Immature natural killer cell (primary cell): ENCODE data around the gene ZNF544. TPM values are rescaled to one million over a fixed set of nuclear protein-coding genes. Genes with fewer than 3 reads are reported as not detected.
A peak's percentile ranks its signal among the peaks of the same experiment; 100 is the strongest.
"Not testable (repeated sequence)": the region's sequence is repeated elsewhere in the genome, so short reads cannot be mapped to it uniquely, and the experiment has no call there.

Source experiments
- DNase-seq, 3 donors: peaks; one replicate each; pipeline ENCODE4 v3.0.0; 2022; ENCODE audit warnings: mixed read lengths in 1 of 3
- H3K27ac Mint-ChIP-seq, 6 donors: one replicate each; pipeline ENCODE4 v1.8.0; 2020; ENCODE audit warnings: mixed read lengths in 6 of 6, mild to moderate bottlenecking in 5 of 6, inconsistent platforms in 4 of 6, moderate library complexity in 3 of 6
- H3K27me3 Mint-ChIP-seq, 3 donors: one replicate each; pipeline ENCODE4 v1.8.0; 2020 to 2021; ENCODE audit warnings: low read depth in 3 of 3, mild to moderate bottlenecking in 3 of 3, mixed read lengths in 3 of 3, moderate library complexity in 3 of 3, inconsistent platforms in 1 of 3
- H3K36me3 Mint-ChIP-seq, 3 donors: one replicate each; pipeline ENCODE4 v1.8.0; 2020; ENCODE audit warnings: mixed read lengths in 3 of 3, inconsistent platforms in 2 of 3, mild to moderate bottlenecking in 2 of 3
- H3K4me1 Mint-ChIP-seq, 2 donors: one replicate each; pipeline ENCODE4 v1.8.0; 2020; ENCODE audit warnings: inconsistent platforms in 2 of 2, mild to moderate bottlenecking in 2 of 2, mixed read lengths in 2 of 2, moderate library complexity in 1 of 2
- H3K4me3 Mint-ChIP-seq, 5 donors: one replicate each; pipeline ENCODE4 v1.8.0; 2020; ENCODE audit warnings: mild to moderate bottlenecking in 5 of 5, mixed read lengths in 5 of 5, inconsistent platforms in 3 of 5, moderate library complexity in 3 of 5
- H3K9me3 Mint-ChIP-seq, 6 donors: one replicate each; pipeline ENCODE4 v1.8.0; 2020; ENCODE audit warnings: mild to moderate bottlenecking in 6 of 6, mixed read lengths in 6 of 6, inconsistent platforms in 4 of 6, moderate library complexity in 3 of 6
- polyA plus RNA-seq, 3 donors: library from polyadenylated mRNA; unstranded; fragments of 300-500 nt; fragmentation: Illumina TruSeq; gene quantifications; one replicate each; pipeline ENCODE4 v1.2.3, GENCODE V29; 2021

ZNF544 gene
- polyA plus RNA-seq, 3 donors from 2014 or later = 24.1 to 31.4 (median 27.1) TPM

DNA sequence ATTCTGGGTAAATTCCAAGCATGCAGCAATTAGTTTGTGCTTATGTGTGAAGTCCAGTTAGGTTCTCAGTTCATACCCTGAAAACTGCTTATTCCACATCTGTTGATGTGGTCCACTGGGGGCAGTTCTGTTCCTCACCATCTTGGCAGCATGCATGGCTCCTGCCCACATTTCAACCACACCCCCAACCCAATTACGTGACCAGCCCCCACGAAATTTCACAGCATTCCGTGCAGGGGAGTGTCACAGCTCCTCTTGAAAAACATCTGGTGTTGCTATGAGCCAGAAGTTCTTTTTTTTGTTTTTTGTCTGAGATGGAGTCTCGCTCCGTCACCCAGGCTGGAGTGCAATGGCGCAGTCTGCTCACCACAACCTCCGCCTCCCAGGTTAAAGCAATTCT is 67.4 kb downstream of the ZNF544 start:
- peaks cover 46 to 65% (median 59%) of the 10 kb centered on the region in 3 donors for H3K36me3 Mint-ChIP-seq
- no peak overlapping the region for H3K4me3 Mint-ChIP-seq
- H3K4me1 Mint-ChIP-seq = peaks cover 0 to 3% of the 10 kb centered on the region in 2 donors
- DNase-seq = no peak
- peaks cover 0 to 3% (median 0%) of the 10 kb centered on the region in 3 donors for H3K27me3 Mint-ChIP-seq
- peaks cover 9 to 18% (median 10%) of the 10 kb centered on the region in 6 donors for H3K9me3 Mint-ChIP-seq
- no peak overlapping the region for H3K27ac Mint-ChIP-seq

DNA sequence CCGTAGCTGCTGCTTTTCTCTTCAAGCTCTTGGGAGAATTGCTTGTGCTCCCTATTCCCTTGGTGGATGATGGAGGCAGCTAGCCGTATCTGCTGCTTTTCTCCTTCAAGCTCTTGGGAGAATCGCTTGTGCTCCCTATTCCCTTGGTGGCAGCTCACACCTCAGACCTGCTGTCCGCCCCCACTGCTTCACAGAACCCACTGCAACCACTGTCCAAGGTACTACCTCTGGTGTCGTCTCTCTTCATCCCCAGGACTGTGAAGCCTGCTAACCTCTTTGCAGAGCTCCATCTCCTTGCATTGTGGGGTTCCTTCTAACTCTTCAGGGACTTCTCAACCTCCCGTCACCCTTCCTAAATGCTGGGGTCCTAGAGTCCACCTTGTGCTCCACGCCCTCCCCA is 71.9 kb downstream of the ZNF544 start:
- Mint-ChIP-seq H3K4me3 (no peak overlapping the region), H3K27ac (no peak overlapping the region), H3K9me3 (peaks cover 0 to 2% (median 0%) of the 10 kb centered on the region in 6 donors), H3K36me3 (peaks cover 10 to 24% (median 23%) of the 10 kb centered on the region in 3 donors), H3K27me3 (peaks cover 8 to 9% (median 8%) of the 10 kb centered on the region in 3 donors), H3K4me1 (peaks cover 15 to 17% of the 10 kb centered on the region in 2 donors)
- no peak for DNase-seq

DNA sequence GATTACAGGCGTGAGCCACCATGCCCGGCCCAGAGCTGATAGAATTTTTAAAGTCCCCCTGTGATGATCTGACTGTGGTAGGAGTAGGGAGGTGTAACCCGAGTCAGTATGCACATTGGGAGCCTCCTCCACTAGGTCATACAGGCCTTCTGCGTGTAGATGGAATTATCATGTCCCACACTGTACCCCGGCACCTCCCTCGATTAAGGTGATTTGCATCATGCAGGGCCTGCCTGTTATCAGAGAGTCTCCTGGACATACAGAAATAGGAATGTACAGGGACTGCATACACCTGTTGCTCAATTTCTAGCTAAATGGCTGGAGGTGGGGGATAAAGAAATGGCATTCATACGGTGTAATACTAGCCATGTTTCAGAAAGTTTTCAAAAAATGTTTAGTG is 75.5 kb downstream of the ZNF544 start:
- Mint-ChIP-seq H3K9me3 (no peaks in the 10 kb centered on the region), H3K4me3 (peak overlapping the region; percentile 95 to 98 (median 98)), H3K36me3 (peaks cover 17 to 50% (median 34%) of the 10 kb centered on the region in 3 donors), H3K27ac (peak overlapping the region; percentile 98 to 100 (median 100)), H3K4me1 (peaks cover 31 to 50% of the 10 kb centered on the region in 2 donors), H3K27me3 (peaks cover 8 to 16% (median 11%) of the 10 kb centered on the region in 3 donors)
- DNase-seq = no peak

DNA sequence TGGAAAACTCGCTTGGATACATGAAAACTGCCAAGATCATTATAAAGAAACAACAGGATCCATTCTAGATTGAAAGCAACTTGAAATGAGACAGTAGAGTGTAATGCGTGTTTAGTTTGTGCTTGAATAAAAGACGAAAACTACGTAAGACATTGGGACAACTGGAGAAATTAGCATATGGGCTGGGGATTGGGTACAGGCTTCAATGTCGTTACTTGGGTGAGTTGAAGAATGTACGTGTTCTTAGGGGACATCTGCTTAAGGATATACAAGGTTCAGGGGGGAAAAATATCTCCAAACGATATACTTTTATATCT is 76.0 kb downstream of the ZNF544 start:
- no peak for DNase-seq
- Mint-ChIP-seq H3K4me3 (peak overlapping the region; percentile 95 to 98 (median 98)), H3K36me3 (peaks cover 20 to 54% (median 36%) of the 10 kb centered on the region in 3 donors), H3K4me1 (peaks cover 31 to 55% of the 10 kb centered on the region in 2 donors), H3K27me3 (peaks cover 8 to 16% (median 11%) of the 10 kb centered on the region in 3 donors), H3K27ac (peak overlapping the region; percentile 98 to 100 (median 100)), H3K9me3 (no peaks in the 10 kb centered on the region)

DNA sequence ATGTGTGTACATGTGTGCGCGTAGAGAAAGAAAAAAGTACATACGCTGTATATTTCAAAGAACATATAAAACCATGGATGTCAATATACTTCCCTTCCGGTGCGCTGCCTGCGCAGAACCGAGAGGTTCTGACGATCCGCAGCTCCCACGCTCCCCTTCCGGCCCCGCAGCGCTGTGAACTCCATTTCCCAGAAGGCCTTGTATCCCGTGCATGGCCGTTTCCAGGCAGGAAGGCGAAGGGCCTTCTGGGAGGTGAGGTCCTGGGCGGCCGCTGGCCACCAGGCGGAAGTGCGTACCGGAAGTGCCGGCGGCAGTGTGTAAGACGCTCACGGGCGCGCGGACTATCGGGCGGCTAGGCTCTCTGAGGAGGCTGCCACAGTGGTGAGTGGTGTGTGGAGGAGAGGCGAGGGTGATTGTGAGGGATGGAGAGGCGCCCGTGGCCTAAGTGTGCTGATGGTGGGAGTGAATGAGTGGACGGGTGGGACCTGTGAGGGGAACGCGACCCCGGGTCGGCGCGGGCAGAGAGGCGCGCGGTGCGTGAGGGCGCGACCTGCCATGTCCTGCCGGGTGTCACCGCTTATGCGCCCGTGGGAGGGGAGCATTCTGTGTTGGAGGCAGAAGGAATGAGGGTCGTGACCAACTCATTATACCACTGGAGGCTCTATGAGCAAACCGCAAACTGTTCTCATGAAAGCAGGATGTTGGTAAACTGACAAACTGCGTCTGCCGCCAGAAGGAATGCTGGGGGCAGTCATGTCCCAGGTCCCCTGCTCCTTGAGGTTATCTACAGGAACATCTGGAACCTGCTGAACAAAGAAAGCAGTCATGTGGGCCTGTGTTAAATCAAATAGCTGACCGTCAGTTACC is 76.6 kb downstream of the ZNF544 start, which contains the start of gene ERVK3-1:
Gene ERVK3-1, plus strand, starts transcription at position 313 of the 867 bp plus-strand sequence. CDS start 6,792 bp downstream, outside the sequence.
- peak; percentile 95 to 96 (median 95) for DNase-seq
- peak within 1 kb of the TSS; percentile 98 to 100 (median 100) for H3K27ac Mint-ChIP-seq
- H3K9me3 Mint-ChIP-seq = peaks cover 0 to 2% (median 0%) of the 10 kb centered on the region in 6 donors
- peaks cover 8 to 16% (median 11%) of the 10 kb centered on the region in 3 donors for H3K27me3 Mint-ChIP-seq
- H3K36me3 Mint-ChIP-seq = peaks cover 20 to 53% (median 32%) of the 10 kb centered on the region in 3 donors
- H3K4me3 Mint-ChIP-seq = peak within 1 kb of the TSS; percentile 95 to 98 (median 98)
- peaks cover 32 to 56% of the 10 kb centered on the region in 2 donors for H3K4me1 Mint-ChIP-seq

DNA sequence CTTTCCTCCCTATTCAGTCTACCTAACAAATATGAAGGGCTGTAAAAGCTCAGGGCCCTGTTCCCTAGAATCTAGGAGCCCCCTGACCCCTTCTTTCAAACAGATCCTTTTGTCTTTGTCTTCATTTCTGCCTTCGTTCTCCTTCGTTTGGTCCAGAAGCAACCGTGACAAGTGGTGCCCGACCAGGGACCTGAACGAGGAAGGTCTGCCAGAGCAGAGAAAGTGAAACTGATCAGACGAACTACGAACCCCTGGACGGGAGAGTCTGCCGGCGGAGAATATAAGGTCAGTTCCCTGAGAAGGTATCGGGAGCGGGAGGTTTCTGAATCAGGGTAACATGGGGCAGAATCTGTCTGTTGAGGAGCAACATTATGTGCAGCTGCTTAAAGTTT is 77.2 kb downstream of the ZNF544 start:
- peak overlapping the region; percentile 95 to 98 (median 98) for H3K4me3 Mint-ChIP-seq
- peaks cover 16 to 50% (median 27%) of the 10 kb centered on the region in 3 donors for H3K36me3 Mint-ChIP-seq
- H3K9me3 Mint-ChIP-seq = peaks cover 0 to 3% (median 0%) of the 10 kb centered on the region in 6 donors
- peak in 1 of 3 donors; percentile 30 for DNase-seq
- peaks cover 32 to 56% of the 10 kb centered on the region in 2 donors for H3K4me1 Mint-ChIP-seq
- H3K27me3 Mint-ChIP-seq = peaks cover 8 to 16% (median 11%) of the 10 kb centered on the region in 3 donors
- peak overlapping the region; percentile 98 to 100 (median 100) for H3K27ac Mint-ChIP-seq

DNA sequence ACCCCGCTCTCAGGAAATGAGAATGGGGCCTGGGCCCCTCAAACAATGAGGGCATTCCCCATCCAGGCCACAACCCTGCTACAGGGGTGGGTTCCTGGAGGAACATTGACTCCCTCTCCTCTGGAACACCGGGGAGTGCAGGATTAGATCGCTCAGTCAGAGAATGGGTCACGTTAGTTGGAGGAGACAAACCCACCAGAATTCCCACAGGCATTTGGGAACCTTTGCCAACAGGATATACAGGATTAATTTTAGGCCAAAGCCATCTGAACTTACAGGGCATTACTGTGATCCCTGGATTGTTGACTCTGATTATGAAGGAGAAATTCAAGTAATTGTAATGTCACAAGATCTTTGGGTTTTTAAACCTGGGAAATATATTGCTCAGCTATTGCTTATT is 79.0 kb downstream of the ZNF544 start:
- Mint-ChIP-seq H3K27ac (peak overlapping the region in 3 of 6 donors; percentile 61 to 79 (median 77)), H3K36me3 (peaks cover 31 to 56% (median 41%) of the 10 kb centered on the region in 3 donors), H3K4me1 (peaks cover 36 to 63% of the 10 kb centered on the region in 2 donors), H3K9me3 (peaks cover 0 to 5% (median 0%) of the 10 kb centered on the region in 6 donors), H3K4me3 (no peak overlapping the region), H3K27me3 (peaks cover 7 to 17% (median 16%) of the 10 kb centered on the region in 3 donors)
- no peak for DNase-seq

DNA sequence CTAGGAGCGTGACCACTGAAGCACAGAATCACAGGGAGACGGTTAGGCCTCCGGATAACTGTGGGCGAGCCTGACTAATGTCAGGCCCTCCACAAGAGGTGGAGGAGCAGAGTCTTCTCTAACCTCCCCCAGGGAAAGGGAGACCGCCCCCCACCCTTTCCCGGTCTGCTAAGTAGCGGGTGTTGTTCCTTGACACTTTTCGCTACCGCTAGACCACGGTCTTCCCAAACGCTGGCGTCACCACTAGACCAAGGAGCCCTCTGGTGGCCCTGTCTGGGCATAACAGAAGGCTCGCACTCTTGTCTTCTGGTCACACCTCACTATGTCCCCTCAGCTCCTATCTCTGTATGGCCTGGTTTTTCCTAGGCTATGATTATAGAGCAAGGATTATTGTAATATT is 82.0 kb downstream of the ZNF544 start:
- not testable (repeated sequence) for H3K4me3 Mint-ChIP-seq, H3K9me3 Mint-ChIP-seq, H3K27me3 Mint-ChIP-seq
- Mint-ChIP-seq H3K4me1 (peaks cover 19 to 47% of the 10 kb centered on the region in 2 donors), H3K36me3 (peaks cover 50 to 77% (median 57%) of the 10 kb centered on the region in 3 donors), H3K27ac (peak overlapping the region in 1 of 6 donors; percentile 68)
- peak in 1 of 3 donors; percentile 19 for DNase-seq

DNA sequence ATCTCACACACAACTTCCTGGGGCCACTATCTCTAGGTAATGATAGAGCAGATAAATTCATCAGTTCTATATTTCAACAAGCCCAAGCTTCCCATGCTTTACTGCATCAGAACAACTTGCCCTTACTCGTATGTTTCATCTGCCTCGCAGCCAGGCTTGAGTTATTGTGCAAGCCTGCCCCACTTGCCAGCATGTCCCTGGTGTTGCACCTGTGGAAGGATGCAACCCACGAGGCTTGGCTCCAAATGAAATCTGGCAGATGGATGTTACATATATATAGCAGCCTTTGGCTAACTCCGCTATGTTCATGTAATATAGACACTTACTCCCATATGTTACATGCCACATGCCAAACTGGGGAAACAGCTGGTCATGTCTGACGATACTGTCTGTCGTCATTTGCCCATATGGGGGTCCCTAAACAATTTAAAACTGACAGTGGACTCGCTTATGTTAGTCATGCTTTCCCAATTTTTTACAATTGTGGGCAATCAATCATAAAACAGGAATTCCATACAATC is 82.7 kb downstream of the ZNF544 start:
- peaks cover 53 to 73% (median 53%) of the 10 kb centered on the region in 3 donors for H3K36me3 Mint-ChIP-seq
- no peak overlapping the region for H3K4me3 Mint-ChIP-seq
- peaks cover 0 to 6% (median 3%) of the 10 kb centered on the region in 3 donors for H3K27me3 Mint-ChIP-seq
- peaks cover 12 to 40% of the 10 kb centered on the region in 2 donors for H3K4me1 Mint-ChIP-seq
- no peak for DNase-seq
- peaks cover 0 to 5% (median 0%) of the 10 kb centered on the region in 6 donors for H3K9me3 Mint-ChIP-seq
- H3K27ac Mint-ChIP-seq = peak overlapping the region in 2 of 6 donors; percentile 13 to 17

Other genes starting within 250 kb of the ZNF544 start
- gene ZNF606, start 226.1 kb upstream of the ZNF544 start, polyA plus RNA-seq = 1 to 10 TPM; 4.4 to 9.4 (median 5.1) TPM
- under 1 TPM in 1 of 3 donors, not detected in 2; 0.46 TPM for gene ZSCAN1, start 194.9 kb upstream of the ZNF544 start, polyA plus RNA-seq
- gene ZNF135, start 169.6 kb upstream of the ZNF544 start, polyA plus RNA-seq = 1 to 10 TPM in 1 of 3 donors, under 1 TPM in 1, not detected in 1; 0.64 to 4.1 TPM
- 10 to 100 TPM in 2 of 3 donors, 1 to 10 TPM in 1; 2.9 to 23.5 (median 15.2) TPM for gene ZSCAN18, start 130.7 kb upstream of the ZNF544 start, polyA plus RNA-seq
- gene ZNF329, start 78.1 kb upstream of the ZNF544 start, polyA plus RNA-seq = 10 to 100 TPM in 1 of 3 donors, 1 to 10 TPM in 2; 4.0 to 11.5 (median 6.6) TPM
- 10 to 100 TPM; 12.5 to 26.2 (median 20.2) TPM for gene ZNF274, start 45.9 kb upstream of the ZNF544 start, polyA plus RNA-seq
- gene ZNF8, start 50.0 kb downstream of the ZNF544 start, polyA plus RNA-seq = 1 to 10 TPM in 1 of 3 donors, under 1 TPM in 1, not detected in 1; 0.29 to 1.0 TPM
- gene ERVK3-1, start 76.5 kb downstream of the ZNF544 start, polyA plus RNA-seq = 100 to 1,000 TPM in 1 of 3 donors, 10 to 100 TPM in 2; 76.5 to 113 (median 91.6) TPM
- 1 to 10 TPM in 2 of 3 donors, under 1 TPM in 1; 0.90 to 3.0 (median 2.1) TPM for gene ZSCAN22, start 98.1 kb downstream of the ZNF544 start, polyA plus RNA-seq
- gene A1BG, start 124.6 kb downstream of the ZNF544 start, polyA plus RNA-seq = 10 to 100 TPM; 14.4 to 33.4 (median 32.4) TPM
- gene ZNF497, start 133.8 kb downstream of the ZNF544 start, polyA plus RNA-seq = under 1 TPM; 0.40 to 0.91 (median 0.62) TPM
- gene ZNF837, start 152.1 kb downstream of the ZNF544 start, polyA plus RNA-seq = 1 to 10 TPM; 1.2 to 3.6 (median 1.4) TPM
- 1,000 to 10,000 TPM in 1 of 3 donors, 100 to 1,000 TPM in 2; 558 to 1,355 (median 731) TPM for gene RPS5, start 158.4 kb downstream of the ZNF544 start, polyA plus RNA-seq
- gene RNF225, start 166.7 kb downstream of the ZNF544 start, polyA plus RNA-seq = not detected
- gene ZNF584, start 179.7 kb downstream of the ZNF544 start, polyA plus RNA-seq = 10 to 100 TPM in 1 of 3 donors, 1 to 10 TPM in 2; 3.4 to 12.2 (median 4.4) TPM
- 1 to 10 TPM in 1 of 3 donors, under 1 TPM in 1, not detected in 1; 0.60 to 1.2 TPM for gene ZNF132, start 211.2 kb downstream of the ZNF544 start, polyA plus RNA-seq
- 1 to 10 TPM in 2 of 3 donors, not detected in 1; 1.1 to 2.0 TPM for gene ZNF324B, start 222.7 kb downstream of the ZNF544 start, polyA plus RNA-seq
- 10 to 100 TPM in 2 of 3 donors, 1 to 10 TPM in 1; 5.8 to 13.8 (median 11.4) TPM for gene ZNF324, start 238.2 kb downstream of the ZNF544 start, polyA plus RNA-seq
- 1 to 10 TPM; 2.3 to 3.6 (median 2.5) TPM for gene ZNF446, start 247.4 kb downstream of the ZNF544 start, polyA plus RNA-seq